PC-9 (cell line): ENCODE measurements around the gene FBXL17. TPM values are rescaled to one million over a fixed set of nuclear protein-coding genes. Genes with fewer than 3 reads are reported as not detected.

ENCODE experiments used
- BruUV-seq: library from RNA; stranded (reverse); fragments of 400-500 nt; replicated peaks from 2 replicates; lab custom pipeline; 2021; lab: Mats Ljungman, UMichigan
- CTCF ChIA-PET: fragments of 300-600 bp; sonication (Branson Sonifier 250); formaldehyde crosslinking; loops from one replicate; lab custom pipeline; 2022; ENCODE audit warnings: antibody characterized with exemption; lab: Charles Lee
- POLR2A ChIA-PET: fragments of 300-600 bp; sonication (Branson Sonifier 250); formaldehyde crosslinking; loops from one replicate; lab custom pipeline; 2022; ENCODE audit warnings: antibody characterized with exemption; ENCODE audit not compliant: unreplicated experiment; lab: Charles Lee
- DNase-seq, 2 experiments: peaks; one replicate each; pipeline versions ENCODE4 v3.0.0 to v3.0.0-alpha.2; 2015 to 2022; ENCODE audit warnings: mixed read lengths in 1 of 2
- H2AFZ ChIP-seq: fragments of 200-600 bp; sonication (generic); 2 replicates; pipeline ENCODE4 v1.8.1; 2017; ENCODE audit warnings: antibody characterized with exemption
- H3F3A ChIP-seq: fragments of 200-600 bp; sonication (generic); 2 replicates; pipeline ENCODE4 v1.8.1; 2017; ENCODE audit warnings: antibody characterized with exemption, mild to moderate bottlenecking, low read depth; ENCODE audit not compliant: insufficient read depth
- H3K27ac ChIP-seq: fragments of 200-600 bp; sonication (generic); 2 replicates; pipeline ENCODE4 v1.6.1; 2016; ENCODE audit warnings: mixed run types
- H3K27me3 ChIP-seq: fragments of 200-600 bp; sonication (generic); 2 replicates; pipeline ENCODE4 v1.6.1; 2016; ENCODE audit warnings: low read depth, mixed run types; ENCODE audit not compliant: insufficient read depth
- H3K36me3 ChIP-seq: fragments of 200-600 bp; sonication (generic); 2 replicates; pipeline ENCODE4 v1.6.1; 2016; ENCODE audit warnings: low read depth, mixed run types
- H3K4me1 ChIP-seq: fragments of 200-600 bp; sonication (generic); replicated peaks from 2 replicates; pipeline ENCODE4 v1.6.1; 2016; ENCODE audit warnings: mixed run types; ENCODE audit not compliant: insufficient read depth
- H3K4me2 ChIP-seq: fragments of 200-600 bp; sonication (generic); 2 replicates; pipeline ENCODE4 v1.6.1; 2017; ENCODE audit warnings: mixed run types
- H3K4me3 ChIP-seq: fragments of 200-600 bp; sonication (generic); 2 replicates; pipeline ENCODE4 v1.6.1; 2016; ENCODE audit warnings: mixed run types
- H3K79me2 ChIP-seq: fragments of 200-600 bp; sonication (generic); 2 replicates; pipeline ENCODE4 v1.6.1; 2017; ENCODE audit warnings: low read depth, mixed run types
- H3K9me2 ChIP-seq: fragments of 200-600 bp; sonication (generic); 2 replicates; pipeline ENCODE4 v1.8.1; 2017; ENCODE audit warnings: mild to moderate bottlenecking; ENCODE audit not compliant: insufficient read depth
- H3K9me3 ChIP-seq: fragments of 200-600 bp; sonication (generic); 2 replicates; pipeline ENCODE4 v1.8.1; 2016; ENCODE audit warnings: low read depth; ENCODE audit not compliant: insufficient read depth
- H4K20me1 ChIP-seq: fragments of 200-600 bp; sonication (generic); 2 replicates; pipeline ENCODE4 v1.8.1; 2017; ENCODE audit not compliant: insufficient read depth
- CTCF ChIP-seq: fragments of 200-600 bp; sonication (generic); conservative IDR thresholded peaks from 2 replicates; pipeline ENCODE4 v1.6.1; 2017; ENCODE audit warnings: mixed run types, antibody characterized with exemption, mild to moderate bottlenecking, moderate library complexity
- EZH2 ChIP-seq: fragments of 200-600 bp; sonication (generic); IDR thresholded peaks from 2 replicates; pipeline ENCODE4 v1.8.0; 2017; ENCODE audit warnings: antibody characterized with exemption, low read depth
- intact Hi-C: fragments of 100-400 bp; cut with micrococcal nuclease; formaldehyde crosslinking; loops from one replicate; pipeline ENCODE4 v1.10.0; 2022; ENCODE audit not compliant: unreplicated experiment
- total RNA-seq: library from RNA; stranded (reverse); gene quantifications from 2 replicates; pipeline ENCODE4 v1.2.3, GENCODE V29; 2021

FBXL17 gene
- total RNA-seq, 1 experiment from 2014 or later, result 19.5 TPM

DNA sequence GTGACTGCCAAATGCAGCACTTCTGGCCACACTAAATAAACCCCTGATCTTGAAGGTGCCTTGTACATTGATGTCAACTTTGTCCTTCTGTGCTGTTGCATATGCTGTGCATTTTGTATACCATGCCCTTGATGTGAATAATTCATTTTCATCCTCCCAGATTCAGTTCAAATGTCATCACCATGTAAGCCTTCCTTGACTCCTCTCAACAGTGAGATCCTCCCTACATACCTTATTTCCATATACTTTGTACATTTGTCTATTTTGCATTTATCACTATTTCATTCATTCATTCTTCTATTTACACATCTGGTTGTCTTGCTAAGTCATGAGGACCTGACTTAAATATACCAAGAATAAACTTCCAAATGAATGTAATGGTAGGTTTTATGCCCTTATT, 438.0 kb downstream of the FBXL17 start:
- Histone ChIP-seq H3K79me2 (no peaks in the 10 kb centered on the region), H3K27me3 (no peaks in the 10 kb centered on the region), H3K4me1 (no peaks in the 10 kb centered on the region), H4K20me1 (no peaks in the 10 kb centered on the region), H3F3A (no peaks in the 10 kb centered on the region), H3K9me3 (no peaks in the 10 kb centered on the region), H3K36me3 (no peaks in the 10 kb centered on the region), H3K4me3 (no peak overlapping the region), H2AFZ (no peak overlapping the region), H3K4me2 (no peak overlapping the region), H3K9me2 (no peaks in the 10 kb centered on the region), H3K27ac (no peak overlapping the region)
- BruUV-seq, result no TSS peak
- intact Hi-C loops, result no loop called here
- no peak for DNase-seq
- ChIA-PET CTCF (no interaction called here), POLR2A (no interaction called here)
- TF ChIP-seq CTCF (no peak), EZH2 (no peak)

DNA sequence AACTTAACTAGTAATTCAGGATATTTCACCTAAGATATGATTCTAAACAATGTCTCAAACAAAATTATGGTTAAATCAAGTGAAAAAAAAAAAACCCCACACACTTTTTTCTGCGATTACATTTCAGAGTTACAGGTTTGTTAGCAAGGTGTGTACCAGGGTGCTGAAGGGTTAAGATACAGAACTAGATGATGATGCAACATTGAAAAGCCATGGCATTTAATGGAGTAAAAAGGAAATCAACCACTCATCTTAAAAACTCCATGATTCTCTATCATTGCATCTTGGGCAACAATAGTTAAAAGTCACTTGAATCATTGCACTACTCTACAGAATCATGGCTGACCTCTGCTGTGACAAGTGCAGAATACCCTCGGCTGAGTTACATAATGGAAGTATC, 440.9 kb downstream of the FBXL17 start:
- ChIA-PET POLR2A (no interaction called here), CTCF (no interaction called here)
- H3K27ac ChIP-seq, result no peak overlapping the region
- TF ChIP-seq EZH2, result no peak
- no peak overlapping the region for H3K4me2 ChIP-seq
- BruUV-seq, result no TSS peak
- H3K9me3 ChIP-seq, result no peaks in the 10 kb centered on the region
- DNase-seq, result no peak
- intact Hi-C loops, result no loop called here
- no peaks in the 10 kb centered on the region for H3F3A ChIP-seq
- no peaks in the 10 kb centered on the region for H3K4me1 ChIP-seq
- H3K9me2 ChIP-seq, result no peaks in the 10 kb centered on the region
- H3K27me3 ChIP-seq, result no peaks in the 10 kb centered on the region
- no peaks in the 10 kb centered on the region for H3K79me2 ChIP-seq
- no peaks in the 10 kb centered on the region for H3K36me3 ChIP-seq
- H4K20me1 ChIP-seq, result no peaks in the 10 kb centered on the region
- H3K4me3 ChIP-seq, result no peak overlapping the region
- H2AFZ ChIP-seq, result no peak overlapping the region

GRCh38 chr5:107937651-107938355, 444.1 kb downstream of the FBXL17 start:
- Histone ChIP-seq H3F3A (no peaks in the 10 kb centered on the region), H3K27ac (no peak overlapping the region), H3K79me2 (no peaks in the 10 kb centered on the region), H3K9me3 (no peaks in the 10 kb centered on the region), H3K4me1 (no peaks in the 10 kb centered on the region), H3K27me3 (no peaks in the 10 kb centered on the region), H4K20me1 (no peaks in the 10 kb centered on the region), H3K9me2 (no peaks in the 10 kb centered on the region; the same call in 1 of the 2 replicates), H3K36me3 (no peaks in the 10 kb centered on the region), H3K4me3 (no peak overlapping the region), H2AFZ (no peak overlapping the region), H3K4me2 (no peak overlapping the region)
- no TSS peak for BruUV-seq
- no peak for TF ChIP-seq CTCF
- no peak for TF ChIP-seq EZH2
- intact Hi-C loops, result no loop called here
- CTCF ChIA-PET, result no interaction called here
- DNase-seq, result no peak
- POLR2A ChIA-PET, result no interaction called here

GRCh38 chr5:107937204-107937603, 444.7 kb downstream of the FBXL17 start:
- intact Hi-C loops, result no loop called here
- POLR2A ChIA-PET, result no interaction called here
- no peaks in the 10 kb centered on the region for H3F3A ChIP-seq

More at GRCh38 chr5:107937204-107937603, 444.7 kb downstream of the FBXL17 start:
- TF ChIP-seq EZH2 (no peak), CTCF (no peak)
- Histone ChIP-seq H3K9me3 (no peaks in the 10 kb centered on the region), H4K20me1 (no peaks in the 10 kb centered on the region), H3K4me1 (no peaks in the 10 kb centered on the region), H3K27ac (no peak overlapping the region), H3K36me3 (no peaks in the 10 kb centered on the region), H2AFZ (no peak overlapping the region), H3K79me2 (no peaks in the 10 kb centered on the region), H3K4me3 (no peak overlapping the region), H3K4me2 (no peak overlapping the region), H3K9me2 (no peaks in the 10 kb centered on the region; the same call in none of the 2 replicates), H3K27me3 (no peaks in the 10 kb centered on the region)
- no peak for DNase-seq
- no TSS peak for BruUV-seq
- CTCF ChIA-PET, result no interaction called here
